ENCODE data around the gene ZNF750. TPM values are rescaled to one million over a fixed set of nuclear protein-coding genes. Genes with fewer than 3 reads are reported as not detected.

Gene ZNF750
- total and polyA plus RNA-seq, 2 experiments from 2014 or later = 0.13 to 0.17 TPM

DNA sequence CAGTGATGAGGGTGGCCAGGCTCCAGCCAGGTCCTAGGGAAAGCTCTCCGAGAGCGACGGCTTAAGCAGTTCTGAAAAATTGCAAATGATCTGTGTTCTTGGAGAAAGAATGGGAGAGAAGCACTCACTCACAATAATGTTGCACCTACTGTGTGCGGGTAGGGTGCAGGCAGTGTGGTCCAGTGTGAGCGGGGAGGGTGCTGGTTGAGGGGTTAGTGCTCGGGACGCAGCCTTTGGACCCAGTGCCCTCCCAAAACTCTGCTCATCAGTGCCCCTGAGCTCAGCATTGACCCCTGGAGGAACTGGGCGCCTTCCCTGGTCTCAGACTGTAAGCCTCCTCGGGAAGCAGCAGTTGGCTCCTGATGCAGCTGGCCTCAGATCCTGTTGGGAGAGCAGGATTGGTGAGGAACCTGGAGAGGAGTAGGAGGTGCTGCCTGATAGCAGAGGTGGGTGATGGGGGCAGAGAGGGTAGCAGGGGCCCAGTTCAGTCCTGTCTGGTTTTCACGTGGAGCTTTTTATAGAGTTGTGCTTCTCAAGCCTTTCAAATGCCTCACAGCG is 23.6 kb upstream of the ZNF750 start:
- H3K4me3 Mint-ChIP-seq = no peak overlapping the region
- peaks cover 9% of the 10 kb centered on the region for H3K27me3 Mint-ChIP-seq (ENCODE audit: insufficient read depth, low read depth, poor library complexity)

More for the DNA sequence above, 23.6 kb upstream of the ZNF750 start:
- DNase-seq (ENCODE audit: low spot score) (no peak), ATAC-seq (peak; percentile 8; the same call in 2 of the 3 replicates)
- Mint-ChIP-seq H3K27ac (peak overlapping the region; percentile 47; the same call in 1 of the 2 replicates), H3K36me3 (ENCODE audit: low read depth) (no peaks in the 10 kb centered on the region; the same call in 2 of the 3 replicates), H3K9me3 (no peaks in the 10 kb centered on the region), H3K4me1 (peaks cover 39% of the 10 kb centered on the region)
- H2AFZ ChIP-seq = no peak overlapping the region
- H3K4me3 ChIP-seq = no peak overlapping the region
- H3K36me3 ChIP-seq (ENCODE audit: insufficient read depth) = no peaks in the 10 kb centered on the region
- no peaks in the 10 kb centered on the region for H3K9me2 ChIP-seq (ENCODE audit: insufficient read depth)
- H3K4me2 ChIP-seq = no peak overlapping the region
- H3F3A ChIP-seq (replicated peaks; ENCODE audit: low read depth) = no peaks in the 10 kb centered on the region
- peaks cover 55% of the 10 kb centered on the region for H3K79me2 ChIP-seq (replicated peaks; ENCODE audit: insufficient read depth)
- H3K4me1 ChIP-seq (ENCODE audit: insufficient read depth) = no peaks in the 10 kb centered on the region
- H3K27ac ChIP-seq (ENCODE audit: low read depth) = no peak overlapping the region
- 0 out of 2 replicates have a peak, but pooled peaks cover 5% of the 10 kb centered on the region for H4K20me1 ChIP-seq (replicated peaks; ENCODE audit: insufficient read depth)
- TF ChIP-seq ZNF331 (CRISPR knock-in tag; IDR thresholded peaks at IDR 0.05; ENCODE audit: low read depth) (no peak), ZNF114 (CRISPR knock-in tag; IDR thresholded peaks at IDR 0.05) (no peak), JUNB (IDR thresholded peaks at IDR 0.05; ENCODE audit: unreplicated experiment) (no peak), NANOG (IDR thresholded peaks at IDR 0.05; ENCODE audit: borderline replicate concordance) (no peak), EZH2 (IDR thresholded peaks at IDR 0.05; ENCODE audit: low read depth, unreplicated experiment) (no peak), CREB1 (CRISPR knock-in tag; IDR thresholded peaks at IDR 0.05; ENCODE audit: low read depth) (no peak), ETS1 (IDR thresholded peaks at IDR 0.05) (no peak), POLR2AphosphoS5 (IDR thresholded peaks at IDR 0.05; ENCODE audit: low read depth) (no peak)
- TF ChIP-seq, protein P1, sequence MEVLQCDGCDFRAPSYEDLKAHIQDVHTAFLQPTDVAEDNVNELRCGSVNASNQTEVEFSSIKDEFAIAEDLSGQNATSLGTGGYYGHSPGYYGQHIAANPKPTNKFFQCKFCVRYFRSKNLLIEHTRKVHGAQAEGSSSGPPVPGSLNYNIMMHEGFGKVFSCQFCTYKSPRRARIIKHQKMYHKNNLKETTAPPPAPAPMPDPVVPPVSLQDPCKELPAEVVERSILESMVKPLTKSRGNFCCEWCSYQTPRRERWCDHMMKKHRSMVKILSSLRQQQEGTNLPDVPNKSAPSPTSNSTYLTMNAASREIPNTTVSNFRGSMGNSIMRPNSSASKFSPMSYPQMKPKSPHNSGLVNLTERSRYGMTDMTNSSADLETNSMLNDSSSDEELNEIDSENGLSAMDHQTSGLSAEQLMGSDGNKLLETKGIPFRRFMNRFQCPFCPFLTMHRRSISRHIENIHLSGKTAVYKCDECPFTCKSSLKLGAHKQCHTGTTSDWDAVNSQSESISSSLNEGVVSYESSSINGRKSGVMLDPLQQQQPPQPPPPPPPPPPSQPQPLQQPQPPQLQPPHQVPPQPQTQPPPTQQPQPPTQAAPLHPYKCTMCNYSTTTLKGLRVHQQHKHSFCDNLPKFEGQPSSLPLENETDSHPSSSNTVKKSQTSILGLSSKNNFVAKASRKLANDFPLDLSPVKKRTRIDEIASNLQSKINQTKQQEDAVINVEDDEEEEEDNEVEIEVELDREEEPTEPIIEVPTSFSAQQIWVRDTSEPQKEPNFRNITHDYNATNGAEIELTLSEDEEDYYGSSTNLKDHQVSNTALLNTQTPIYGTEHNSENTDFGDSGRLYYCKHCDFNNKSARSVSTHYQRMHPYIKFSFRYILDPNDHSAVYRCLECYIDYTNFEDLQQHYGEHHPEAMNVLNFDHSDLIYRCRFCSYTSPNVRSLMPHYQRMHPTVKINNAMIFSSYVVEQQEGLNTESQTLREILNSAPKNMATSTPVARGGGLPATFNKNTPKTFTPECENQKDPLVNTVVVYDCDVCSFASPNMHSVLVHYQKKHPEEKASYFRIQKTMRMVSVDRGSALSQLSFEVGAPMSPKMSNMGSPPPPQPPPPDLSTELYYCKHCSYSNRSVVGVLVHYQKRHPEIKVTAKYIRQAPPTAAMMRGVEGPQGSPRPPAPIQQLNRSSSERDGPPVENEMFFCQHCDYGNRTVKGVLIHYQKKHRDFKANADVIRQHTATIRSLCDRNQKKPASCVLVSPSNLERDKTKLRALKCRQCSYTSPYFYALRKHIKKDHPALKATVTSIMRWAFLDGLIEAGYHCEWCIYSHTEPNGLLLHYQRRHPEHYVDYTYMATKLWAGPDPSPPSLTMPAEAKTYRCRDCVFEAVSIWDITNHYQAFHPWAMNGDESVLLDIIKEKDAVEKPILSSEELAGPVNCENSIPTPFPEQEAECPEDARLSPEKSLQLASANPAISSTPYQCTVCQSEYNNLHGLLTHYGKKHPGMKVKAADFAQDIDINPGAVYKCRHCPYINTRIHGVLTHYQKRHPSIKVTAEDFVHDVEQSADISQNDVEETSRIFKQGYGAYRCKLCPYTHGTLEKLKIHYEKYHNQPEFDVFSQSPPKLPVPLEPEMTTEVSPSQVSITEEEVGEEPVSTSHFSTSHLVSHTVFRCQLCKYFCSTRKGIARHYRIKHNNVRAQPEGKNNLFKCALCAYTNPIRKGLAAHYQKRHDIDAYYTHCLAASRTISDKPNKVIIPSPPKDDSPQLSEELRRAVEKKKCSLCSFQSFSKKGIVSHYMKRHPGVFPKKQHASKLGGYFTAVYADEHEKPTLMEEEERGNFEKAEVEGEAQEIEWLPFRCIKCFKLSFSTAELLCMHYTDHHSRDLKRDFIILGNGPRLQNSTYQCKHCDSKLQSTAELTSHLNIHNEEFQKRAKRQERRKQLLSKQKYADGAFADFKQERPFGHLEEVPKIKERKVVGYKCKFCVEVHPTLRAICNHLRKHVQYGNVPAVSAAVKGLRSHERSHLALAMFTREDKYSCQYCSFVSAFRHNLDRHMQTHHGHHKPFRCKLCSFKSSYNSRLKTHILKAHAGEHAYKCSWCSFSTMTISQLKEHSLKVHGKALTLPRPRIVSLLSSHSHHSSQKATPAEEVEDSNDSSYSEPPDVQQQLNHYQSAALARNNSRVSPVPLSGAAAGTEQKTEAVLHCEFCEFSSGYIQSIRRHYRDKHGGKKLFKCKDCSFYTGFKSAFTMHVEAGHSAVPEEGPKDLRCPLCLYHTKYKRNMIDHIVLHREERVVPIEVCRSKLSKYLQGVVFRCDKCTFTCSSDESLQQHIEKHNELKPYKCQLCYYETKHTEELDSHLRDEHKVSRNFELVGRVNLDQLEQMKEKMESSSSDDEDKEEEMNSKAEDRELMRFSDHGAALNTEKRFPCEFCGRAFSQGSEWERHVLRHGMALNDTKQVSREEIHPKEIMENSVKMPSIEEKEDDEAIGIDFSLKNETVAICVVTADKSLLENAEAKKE (CRISPR knock-in tag; IDR thresholded peaks at IDR 0.05) = no peak
- TF ChIP-seq, protein P2, sequence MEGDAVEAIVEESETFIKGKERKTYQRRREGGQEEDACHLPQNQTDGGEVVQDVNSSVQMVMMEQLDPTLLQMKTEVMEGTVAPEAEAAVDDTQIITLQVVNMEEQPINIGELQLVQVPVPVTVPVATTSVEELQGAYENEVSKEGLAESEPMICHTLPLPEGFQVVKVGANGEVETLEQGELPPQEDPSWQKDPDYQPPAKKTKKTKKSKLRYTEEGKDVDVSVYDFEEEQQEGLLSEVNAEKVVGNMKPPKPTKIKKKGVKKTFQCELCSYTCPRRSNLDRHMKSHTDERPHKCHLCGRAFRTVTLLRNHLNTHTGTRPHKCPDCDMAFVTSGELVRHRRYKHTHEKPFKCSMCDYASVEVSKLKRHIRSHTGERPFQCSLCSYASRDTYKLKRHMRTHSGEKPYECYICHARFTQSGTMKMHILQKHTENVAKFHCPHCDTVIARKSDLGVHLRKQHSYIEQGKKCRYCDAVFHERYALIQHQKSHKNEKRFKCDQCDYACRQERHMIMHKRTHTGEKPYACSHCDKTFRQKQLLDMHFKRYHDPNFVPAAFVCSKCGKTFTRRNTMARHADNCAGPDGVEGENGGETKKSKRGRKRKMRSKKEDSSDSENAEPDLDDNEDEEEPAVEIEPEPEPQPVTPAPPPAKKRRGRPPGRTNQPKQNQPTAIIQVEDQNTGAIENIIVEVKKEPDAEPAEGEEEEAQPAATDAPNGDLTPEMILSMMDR (conservative IDR thresholded peaks at IDR 0.05; ENCODE audit: low read depth in 2 of 2) = no peak
- H3K27me3 ChIP-seq (ENCODE audit: insufficient read depth) = no peaks in the 10 kb centered on the region

Data from GM23338 (cell line).